ENCODE results near the gene PTPRO.

The PTPRO gene

DNA sequence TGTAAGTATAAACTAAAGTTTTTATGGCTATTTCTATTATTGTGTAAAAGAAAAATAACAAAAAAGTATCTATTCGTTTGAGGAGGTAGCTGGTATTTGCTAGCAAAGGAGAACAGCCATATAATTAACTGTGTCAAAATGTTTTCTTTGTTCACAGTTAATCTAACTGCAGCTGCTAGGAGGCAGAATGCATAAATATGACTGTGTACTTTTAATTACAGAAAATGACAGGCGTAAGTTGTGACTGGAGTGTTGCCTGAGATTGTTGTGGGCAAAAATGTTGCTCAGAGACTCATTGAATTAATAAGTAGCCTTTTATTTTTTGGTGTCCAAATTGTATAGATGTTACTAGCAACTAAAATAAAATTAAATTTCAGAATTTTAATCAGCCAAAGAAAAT lies 33.5 kb downstream of the PTPRO start:
- no peak for DNase-seq

DNA sequence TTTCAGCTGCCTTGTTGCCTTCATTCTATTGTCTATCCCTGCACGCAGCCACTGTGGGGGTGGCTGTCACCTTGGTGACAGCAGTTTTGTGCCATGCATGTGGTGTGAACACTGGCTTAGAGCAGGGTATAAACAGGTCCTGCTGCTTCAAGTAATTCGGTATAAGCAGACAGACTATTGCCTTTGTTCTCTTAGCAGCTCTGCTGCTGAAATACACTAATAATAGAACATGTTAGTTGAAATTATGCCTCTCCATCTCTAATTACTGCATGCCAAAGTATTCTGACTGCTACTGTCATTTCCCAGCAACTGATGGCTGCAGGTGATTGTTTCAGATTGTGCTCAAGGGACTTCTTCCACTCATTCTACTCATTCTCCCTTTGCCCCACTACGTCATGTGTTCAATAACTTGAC lies 34.6 kb downstream of the PTPRO start:
- DNase-seq = no peak

DNA sequence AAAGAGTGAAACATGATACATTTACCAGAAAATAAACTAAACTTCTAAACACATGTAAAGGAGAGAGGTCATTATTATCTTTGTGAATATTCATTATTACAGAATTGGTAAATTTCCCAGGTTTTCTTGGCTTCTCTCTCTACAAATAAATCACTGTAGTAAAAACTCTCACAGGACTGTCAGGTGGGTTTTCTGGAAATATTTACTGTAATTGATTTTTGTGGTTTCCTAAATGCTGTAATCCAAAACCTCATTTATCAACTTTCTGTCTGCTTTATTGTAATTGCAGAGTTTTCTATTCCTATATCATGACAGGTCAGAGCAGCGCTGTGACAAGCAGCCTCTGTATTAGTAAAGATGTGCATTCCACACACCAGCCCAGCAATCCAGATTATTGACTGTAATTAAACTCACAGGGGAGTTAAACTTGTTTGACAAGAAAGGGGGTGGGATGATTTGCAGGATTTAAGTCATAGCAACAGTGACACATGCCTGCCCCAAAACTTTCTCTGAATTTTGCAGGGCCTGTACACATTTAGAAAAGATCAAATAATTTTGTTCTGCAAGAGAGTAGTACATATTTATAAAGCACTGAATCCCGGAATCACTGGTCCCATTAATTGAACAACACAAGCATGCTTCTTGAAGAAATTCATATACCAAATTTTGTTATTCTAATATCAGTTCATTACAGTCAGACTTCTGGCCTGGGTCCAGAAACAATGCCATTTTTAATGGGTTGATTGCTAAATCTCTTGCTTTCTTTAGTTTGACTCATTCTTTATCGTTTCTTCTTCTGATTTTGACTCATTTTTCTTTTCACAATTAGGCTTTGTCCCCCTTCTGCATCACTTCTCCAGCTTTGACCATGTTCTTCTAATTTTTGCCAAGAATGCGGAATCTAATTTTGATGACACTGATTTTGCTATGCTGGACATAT lies 42.2 kb downstream of the PTPRO start:
- DNase-seq = no peak

DNA sequence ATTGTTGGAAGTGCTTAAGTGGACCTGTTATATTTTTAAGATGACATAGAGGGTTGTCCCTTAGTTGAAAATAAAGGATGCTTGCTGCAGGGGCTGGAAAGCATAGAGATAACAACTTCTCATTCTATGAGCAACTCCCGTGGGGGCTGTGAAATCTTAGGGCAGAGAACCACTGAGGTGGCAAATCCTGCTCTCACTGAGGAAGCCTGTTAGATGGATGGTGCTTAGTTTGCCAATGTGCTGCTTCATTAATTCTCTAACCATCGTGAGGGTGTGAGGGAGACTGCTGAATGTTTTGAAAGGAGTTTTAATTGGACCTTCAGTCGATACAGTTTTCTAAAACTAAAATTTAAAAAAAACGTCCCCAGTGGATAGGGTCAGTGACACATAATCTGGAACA lies 46.5 kb downstream of the PTPRO start:
- DNase-seq = no peak

DNA sequence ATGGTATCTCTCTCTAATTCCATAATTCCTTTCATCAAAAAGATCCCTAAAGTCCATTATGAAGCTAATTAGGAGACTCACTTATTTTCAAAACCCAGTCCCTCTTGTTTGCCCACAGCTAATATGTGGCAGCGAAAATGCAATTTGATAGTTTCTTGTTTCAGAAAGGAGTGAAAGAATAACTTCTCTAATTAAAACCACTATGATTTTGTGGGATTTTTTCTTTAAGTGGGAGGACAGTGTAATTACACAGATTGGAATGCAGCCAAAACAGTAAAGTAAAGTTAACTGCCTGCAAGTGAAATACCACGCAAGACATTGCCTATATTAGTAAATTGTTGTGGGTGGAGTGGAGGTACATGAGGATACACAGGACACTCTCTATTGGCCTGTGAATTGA lies 50.0 kb downstream of the PTPRO start:
- DNase-seq = no peak

DNA sequence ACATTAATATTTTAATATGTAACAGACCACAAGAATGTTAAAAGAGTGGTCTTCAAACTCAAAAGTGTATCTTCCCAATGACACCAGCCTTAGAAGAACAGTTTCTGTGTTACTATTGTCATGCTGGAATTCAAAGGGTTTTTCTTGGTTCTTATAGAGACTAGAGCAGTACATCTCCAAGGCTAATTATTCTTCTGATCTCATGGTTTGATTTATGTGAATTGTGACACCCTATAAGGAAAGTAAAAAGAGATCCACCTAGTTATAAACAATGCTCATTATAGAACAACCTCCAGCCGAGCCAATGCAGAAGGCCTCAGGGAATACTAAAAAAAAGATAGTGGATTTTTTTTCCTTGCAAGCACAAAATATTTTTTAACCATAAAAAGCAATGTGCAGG lies 65.5 kb downstream of the PTPRO start:
- no peak for DNase-seq

DNA sequence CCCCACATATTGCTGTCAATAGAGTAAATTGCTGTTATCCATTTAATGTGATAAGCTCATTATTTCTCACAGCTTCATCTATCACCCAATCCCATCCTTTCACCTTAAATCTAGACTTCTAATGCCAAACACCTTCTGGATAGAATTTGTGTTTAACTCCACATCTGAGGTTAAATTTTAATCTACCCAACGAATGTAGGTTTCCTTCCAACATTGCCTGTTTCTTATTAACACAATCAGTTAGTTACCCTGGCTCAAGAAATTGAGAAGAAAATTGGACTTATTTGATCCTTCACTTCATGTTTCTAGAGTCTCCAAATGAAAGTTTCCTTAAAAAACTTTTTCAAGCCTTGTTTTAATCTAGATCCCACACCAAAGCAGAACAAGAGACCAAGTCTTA lies 67.3 kb downstream of the PTPRO start:
- no peak for DNase-seq

DNA sequence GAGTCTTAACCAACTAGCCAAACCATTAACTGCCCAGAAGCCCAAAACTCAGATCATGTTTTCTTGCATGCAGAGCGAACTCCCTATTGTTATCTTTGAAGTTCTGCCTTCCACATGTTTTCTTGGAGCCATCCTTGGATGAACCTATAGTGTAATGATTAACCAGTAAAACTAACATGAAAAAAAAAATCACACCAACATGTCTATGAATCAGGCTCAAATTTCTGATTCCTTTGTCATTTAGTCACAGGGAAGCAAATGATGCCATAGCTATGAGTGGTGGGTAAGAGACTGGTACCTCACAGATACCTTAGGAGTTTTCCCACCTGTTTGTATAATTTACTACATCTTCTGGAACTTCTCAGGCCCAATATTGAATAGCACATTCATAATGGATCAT lies 70.7 kb downstream of the PTPRO start:
- DNase-seq = no peak

DNA sequence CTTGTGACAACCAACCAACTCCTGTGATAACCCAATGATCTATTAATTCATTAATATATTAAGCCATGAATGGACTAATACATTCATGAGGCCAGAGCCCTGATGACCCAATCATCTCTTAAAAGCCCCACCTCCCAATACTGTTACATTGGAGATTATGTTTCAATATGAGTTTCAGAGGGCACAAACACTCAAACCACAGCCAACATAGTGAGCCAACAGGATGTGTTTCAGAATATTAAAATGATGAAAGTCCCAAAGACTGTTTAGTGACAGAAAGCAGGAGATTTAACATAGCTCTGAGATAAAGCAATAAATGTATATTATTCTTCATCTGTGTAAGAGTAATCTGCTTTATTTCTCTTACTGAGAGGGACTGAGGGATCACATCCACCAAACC lies 71.7 kb downstream of the PTPRO start:
- no peak for DNase-seq

DNA sequence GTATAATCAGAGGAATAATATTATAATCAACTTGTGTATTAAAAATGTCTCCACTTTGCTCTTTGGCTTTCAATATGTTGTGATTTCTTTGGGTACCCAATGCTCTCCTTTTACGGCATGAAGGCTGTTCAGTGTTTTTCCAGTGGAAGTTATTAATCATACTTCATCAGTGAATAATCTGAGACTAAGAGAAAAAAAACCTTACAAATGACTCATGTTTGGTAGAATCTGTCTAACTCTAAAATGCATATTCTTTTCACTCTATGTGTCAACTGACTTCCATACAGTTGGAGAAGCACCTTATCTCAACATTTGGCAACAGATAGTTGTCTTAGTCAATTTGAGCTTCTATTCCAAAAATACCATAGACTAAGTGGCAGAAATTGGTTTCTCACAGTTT lies 82.2 kb downstream of the PTPRO start:
- DNase-seq = no peak

DNA sequence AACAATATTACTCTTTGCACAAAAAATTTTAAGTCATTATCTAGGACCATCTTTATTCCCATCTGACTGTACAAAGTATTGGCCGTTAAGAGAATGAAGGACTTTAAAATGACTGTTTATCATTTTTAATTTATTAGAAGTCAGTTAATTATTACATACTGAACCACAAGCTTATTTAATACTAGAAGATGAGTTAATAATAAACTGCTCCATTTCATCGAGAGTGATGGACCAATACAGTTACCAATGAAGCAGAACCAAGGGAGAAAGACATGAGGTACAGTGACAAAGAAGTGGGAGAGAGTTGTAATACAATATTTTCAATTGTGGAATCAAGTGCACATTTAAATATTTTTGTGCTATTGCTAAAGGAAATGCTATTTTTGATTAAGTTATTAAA lies 83.3 kb downstream of the PTPRO start:
- no peak for DNase-seq

DNA sequence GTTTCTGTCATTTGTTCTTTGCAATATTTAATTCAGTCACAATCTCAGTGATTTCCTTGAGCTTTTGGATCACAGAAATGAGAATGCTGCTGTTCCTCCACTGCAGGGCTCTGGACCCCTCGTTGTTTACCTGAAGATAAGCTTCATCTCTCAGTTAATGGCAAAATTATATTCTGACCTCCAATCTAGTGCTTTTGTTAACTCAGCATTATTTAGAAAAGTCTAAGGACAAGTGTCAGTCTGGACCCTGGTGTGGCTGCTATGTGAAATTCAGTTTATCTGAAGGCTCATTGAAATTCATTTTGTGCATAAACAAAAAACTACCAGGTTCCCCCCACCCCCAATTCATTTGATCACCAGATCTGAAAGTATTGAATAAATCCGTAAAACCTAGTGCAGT lies 84.7 kb downstream of the PTPRO start:
- DNase-seq = no peak

DNA sequence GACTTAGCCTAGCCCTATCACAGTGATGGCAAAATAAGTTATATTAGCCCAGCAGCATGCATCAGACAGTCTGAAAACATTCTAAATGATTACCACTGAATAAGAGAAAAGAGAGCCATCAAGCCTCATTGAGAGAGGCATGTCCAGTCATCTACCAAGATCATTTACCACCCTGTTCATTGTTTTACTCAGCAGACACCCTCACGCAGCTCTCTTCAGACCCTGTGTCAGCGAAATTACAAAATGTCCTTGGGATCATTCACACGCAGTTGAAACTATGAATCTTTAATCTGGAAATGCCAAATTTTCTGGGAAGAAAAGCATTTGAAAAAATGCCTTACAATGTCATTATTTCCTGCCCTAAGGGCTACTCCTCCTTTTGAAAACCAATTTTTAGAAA lies 89.5 kb downstream of the PTPRO start:
- DNase-seq = no peak

DNA sequence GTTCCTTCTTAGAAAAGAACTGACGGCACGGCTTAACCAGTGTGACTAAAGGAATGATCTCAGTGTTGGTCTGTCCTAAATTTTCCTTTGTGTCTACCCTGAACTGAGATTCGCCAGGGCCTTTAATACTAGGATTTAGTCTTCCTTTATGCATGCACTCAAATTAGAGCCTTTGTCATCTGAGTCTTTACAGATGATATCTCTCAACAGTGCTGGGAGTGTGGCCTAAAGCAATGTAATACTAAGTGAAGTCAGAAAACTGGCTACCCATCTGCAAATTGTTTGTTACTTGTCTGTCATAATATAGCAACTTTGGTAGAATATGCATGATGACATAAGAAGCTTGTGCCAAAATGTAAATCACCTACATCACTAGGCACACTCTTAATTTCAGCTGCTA lies 95.4 kb downstream of the PTPRO start:
- DNase-seq = no peak

DNA sequence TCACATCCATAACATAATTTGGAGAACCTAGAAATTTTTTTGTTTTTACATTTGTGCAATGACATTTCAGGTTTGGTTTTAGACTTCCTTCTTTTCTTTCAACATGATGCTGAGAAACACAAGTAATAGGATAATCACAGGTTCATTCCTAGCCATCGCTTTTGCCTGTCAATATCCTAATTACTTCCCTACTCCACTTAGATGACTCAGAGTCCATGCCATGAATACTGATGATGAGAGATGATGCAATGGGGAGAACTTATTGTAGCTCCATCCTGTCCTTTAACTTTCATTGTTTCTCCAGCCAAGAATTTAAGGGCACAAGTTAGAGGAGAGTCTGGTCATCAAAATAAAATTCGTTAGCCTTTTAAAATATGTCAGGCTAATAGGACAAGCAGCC lies 101.3 kb downstream of the PTPRO start:
- DNase-seq = no peak

DNA sequence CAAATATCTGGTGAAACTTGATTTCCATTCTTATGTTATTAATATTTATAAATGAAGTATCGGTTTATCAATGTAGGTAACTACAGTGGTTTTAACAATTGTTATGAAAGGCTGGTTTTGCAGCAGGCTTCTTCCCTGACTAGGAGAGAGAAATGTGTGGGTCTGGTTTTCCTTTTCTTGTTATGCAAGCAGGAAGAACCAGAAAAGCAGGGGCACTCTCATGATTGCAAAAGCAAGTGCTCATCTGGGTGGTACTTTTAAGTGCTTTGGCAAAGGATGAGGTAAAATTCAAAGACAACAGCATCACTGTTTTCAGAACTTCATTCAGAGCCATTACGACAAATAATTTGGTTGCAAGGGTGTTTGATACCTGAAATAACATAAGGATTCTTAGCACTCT lies 105.6 kb downstream of the PTPRO start:
- no peak for DNase-seq

DNA sequence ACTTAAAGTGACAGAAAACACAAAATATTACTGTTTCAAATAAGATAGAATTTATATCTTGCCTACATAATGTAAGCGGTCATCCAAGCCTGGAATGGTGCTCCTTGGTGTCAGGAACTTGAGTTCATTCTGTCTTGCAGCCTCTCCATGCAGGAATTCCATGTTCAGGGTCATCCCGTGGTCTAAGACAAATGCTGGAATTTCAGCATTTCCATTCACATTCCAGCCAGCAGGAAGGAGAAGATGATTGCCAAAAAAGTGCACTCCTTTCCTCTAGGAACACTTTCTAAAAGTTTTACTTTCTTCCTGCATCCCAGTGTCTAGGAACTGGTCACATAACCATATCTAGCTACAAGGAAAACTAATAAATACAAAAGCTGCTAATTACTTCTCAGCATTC lies 106.3 kb downstream of the PTPRO start:
- no peak for DNase-seq

DNA sequence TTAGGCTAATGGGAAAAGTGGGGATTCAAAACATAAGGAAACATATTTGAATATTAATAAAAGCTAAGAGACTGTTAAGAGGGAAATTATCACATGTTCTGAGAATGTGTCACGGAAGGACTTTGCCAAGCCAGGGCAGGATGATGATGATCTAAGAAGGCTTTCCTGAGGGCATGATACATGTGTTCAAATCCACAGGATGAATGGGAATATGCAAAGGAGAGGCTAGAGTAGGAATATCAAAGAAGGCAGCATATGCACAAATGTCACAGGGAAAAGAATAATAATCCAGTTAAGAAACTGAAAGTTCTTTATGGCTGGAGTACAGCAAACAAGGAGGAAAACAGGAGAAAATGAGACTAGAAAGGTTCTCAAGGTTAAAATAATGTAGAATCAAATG lies 107.0 kb downstream of the PTPRO start:
- no peak for DNase-seq

DNA sequence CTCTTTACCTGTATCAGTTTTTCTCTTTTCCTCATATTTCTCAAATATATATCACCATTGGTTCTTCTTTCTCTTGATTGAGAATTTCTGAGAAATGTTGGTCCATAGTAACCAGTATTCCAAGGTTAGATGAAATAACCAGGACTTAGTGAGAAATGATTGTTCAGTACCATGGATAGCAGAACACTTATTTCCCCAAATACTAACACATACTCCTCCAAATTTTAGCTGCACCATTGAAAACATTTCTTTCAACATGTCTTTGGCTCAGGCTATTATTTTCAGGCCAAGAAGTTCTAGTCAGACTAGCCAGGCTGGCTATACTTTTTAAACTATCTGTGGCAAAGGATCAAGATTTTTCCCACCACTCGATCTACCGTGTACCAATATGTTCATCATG lies 113.3 kb downstream of the PTPRO start:
- no peak for DNase-seq

DNA sequence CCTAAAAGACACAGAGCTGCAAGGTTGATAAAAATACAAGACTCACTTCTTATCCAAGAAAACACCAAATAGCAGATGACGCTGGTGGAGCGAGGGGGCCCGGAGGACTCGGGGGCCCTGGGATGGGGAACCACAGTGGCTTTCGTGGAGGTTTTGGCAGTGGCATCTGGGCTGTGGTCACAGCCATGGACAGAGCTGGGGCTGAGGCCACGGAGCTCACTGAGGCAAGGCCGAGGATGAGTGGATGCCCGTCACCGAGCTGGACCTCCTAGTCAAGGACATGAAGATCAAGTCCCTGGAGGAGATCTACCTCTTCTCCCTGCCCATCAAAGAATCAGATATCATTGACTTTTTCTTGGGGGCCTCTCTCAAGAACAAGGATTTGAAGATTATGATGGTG lies 117.2 kb downstream of the PTPRO start:
- DNase-seq = no peak

DNA sequence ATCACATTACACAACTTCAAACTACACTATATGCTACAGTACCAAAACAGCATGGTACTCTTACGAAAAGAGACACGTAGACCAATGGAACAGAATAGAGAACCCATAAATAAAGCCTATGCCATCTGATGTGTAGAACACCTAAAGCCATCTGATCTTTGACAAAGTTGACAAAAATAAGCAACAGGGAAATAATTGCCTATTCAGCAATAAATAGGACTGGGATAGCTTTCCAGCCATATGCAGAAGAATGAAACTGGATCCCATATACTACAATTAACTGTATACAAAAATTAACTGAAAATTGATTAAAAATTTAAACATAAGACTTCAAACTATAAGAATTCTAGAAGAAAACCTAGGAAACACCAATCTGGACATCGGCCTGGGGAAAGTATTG lies 120.7 kb downstream of the PTPRO start:
- no peak for DNase-seq

DNA sequence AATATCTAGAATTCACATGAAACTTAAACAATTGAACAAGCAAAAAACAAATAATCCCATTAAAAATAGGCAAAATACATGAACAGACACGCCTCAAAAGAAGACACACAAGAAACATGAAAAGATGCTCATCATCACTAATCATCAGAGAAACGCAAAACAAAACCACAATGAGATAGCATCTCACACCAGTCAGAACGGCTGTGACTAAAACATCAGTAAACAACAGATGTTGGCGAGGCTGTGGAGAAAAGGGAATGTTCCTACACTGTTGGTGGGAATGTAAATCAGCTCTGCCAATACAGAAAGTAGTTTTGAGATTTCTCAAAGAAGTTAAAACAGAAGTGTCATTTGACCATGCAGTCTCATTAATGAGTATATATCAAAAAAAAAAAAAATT lies 121.3 kb downstream of the PTPRO start:
- no peak for DNase-seq

DNA sequence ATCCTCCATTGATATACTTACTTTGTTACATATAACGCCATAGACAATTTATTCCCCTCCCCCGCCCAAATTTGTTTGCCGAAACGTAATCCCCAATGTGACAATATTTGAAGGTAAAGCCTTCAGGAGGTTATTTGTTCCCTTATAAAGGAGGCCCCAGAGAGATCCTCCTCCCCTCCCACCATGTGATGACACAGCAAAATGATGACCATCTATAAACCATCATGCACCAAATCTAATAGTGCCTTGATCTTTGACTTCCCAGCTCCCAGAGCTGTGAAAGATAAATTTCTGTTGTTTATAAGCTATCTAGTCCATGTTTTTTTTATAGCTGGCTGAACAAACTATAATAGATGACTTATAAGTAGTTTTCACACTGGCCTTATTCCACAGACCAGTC lies 122.2 kb downstream of the PTPRO start:
- DNase-seq = no peak

DNA sequence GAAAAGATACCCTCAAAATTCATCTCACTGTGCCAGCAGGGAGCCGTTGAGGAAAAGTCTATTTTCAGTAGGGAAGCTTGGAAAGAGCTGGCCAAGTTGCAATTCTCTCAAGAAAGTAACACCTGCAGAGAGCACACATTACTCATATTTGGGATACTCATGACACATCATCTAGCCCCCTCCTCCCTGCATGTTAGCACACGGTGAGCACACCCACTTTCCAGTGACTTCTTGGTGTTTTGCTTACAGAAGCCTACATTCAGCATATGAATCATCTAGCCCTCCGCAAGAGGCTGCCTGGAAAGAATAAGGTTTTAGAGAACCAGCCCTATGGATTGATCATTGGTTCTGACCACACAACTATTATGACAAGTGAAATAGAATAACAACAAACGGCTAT lies 124.5 kb downstream of the PTPRO start:
- DNase-seq = no peak

DNA sequence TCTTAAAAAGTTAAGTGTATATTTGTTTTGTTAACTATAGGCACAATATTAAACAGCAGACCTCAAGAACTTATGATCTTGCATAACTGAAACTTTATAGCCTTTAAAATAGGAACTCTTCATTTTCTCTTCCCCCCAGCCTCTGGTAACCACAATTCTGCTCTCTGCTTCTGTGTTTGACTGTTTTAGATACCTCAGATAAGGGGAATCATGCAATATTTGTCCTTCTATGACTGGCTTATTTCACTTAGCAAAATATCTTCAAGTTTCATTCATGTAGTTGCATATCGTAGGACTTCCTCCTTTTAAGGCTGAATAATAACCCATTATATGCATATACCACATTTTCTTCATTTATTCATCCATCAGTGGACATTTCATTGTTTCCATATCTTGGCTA lies 131.3 kb downstream of the PTPRO start:
- no peak for DNase-seq
